K562 (cell line): Measurements from ENCODE around the gene FAM171A1. TPM values are rescaled to one million over a fixed set of nuclear protein-coding genes. Genes with fewer than 3 reads are reported as not detected.

Experiments used
- ATAC-seq: fragments of 200-7000 bp; cut with Tn5 transposase; 3 replicates; pipeline ENCODE4 v1.9.1; 2020; ENCODE audit warnings: moderate library complexity
- BruUV-seq: library from RNA; stranded (reverse); fragments of 400-500 nt; replicated peaks from 2 replicates; lab custom pipeline; 2021; lab: Mats Ljungman, UMichigan
- CTCF ChIA-PET: fragments of 300-600 bp; formaldehyde crosslinking; extraction: SDS; loops from one replicate; lab custom pipeline; 2021; ENCODE audit warnings: low intra/inter-chr PET ratio; lab: Yijun Ruan, JAX
- POLR2A ChIA-PET: fragments of 300-600, 350-650 bp; sonication (Branson Sonifier 250); formaldehyde crosslinking; extraction: SDS; loops from one replicate; lab custom pipeline; 2021; ENCODE audit warnings: antibody characterized with exemption, inconsistent platforms; lab: Yijun Ruan, JAX
- DNase-seq, 4 experiments: peaks; one replicate each; pipeline versions ENCODE4 v3.0.0 to v3.0.0-alpha.2; 2011 to 2018; ENCODE audit warnings: low spot score in 3 of 4, mixed read lengths in 3 of 4; ENCODE audit errors: extremely low read depth in 1 of 4
- FAIRE-seq: peaks from 2 replicates; lab custom pipeline; 2011; peaks lifted over from hg19 to GRCh38; lab: Jason Lieb, UNC
- H2AFZ ChIP-seq: 2 replicates; pipeline ENCODE4 v1.6.0; 2011; ENCODE audit warnings: low read depth, low read length, control low read depth, inconsistent platforms
- H3K27ac ChIP-seq: fragments of 200-600 bp; 3 replicates; pipeline ENCODE4 v1.8.0; 2011; ENCODE audit warnings: low read depth, mild to moderate bottlenecking, control low read depth, inconsistent platforms, low read length, moderate library complexity, mixed read lengths; ENCODE audit errors: extremely low read depth
- H3K27me3 ChIP-seq, 2 experiments: fragments of 300-600 bp in 1 of 2; 2 replicates in 1 of 2; 3 replicates in 1 of 2; pipeline versions ENCODE4 v1.6.0 to v1.8.0; 2011; ENCODE audit warnings: inconsistent platforms in 2 of 2, low read length in 2 of 2, mild to moderate bottlenecking in 1 of 2, mixed read lengths in 1 of 2, moderate library complexity in 1 of 2; ENCODE audit not compliant: control insufficient read depth in 2 of 2, insufficient read depth in 2 of 2
- H3K36me3 ChIP-seq: fragments of 300-600 bp; 3 replicates; pipeline ENCODE4 v1.8.0; 2011; ENCODE audit warnings: mild to moderate bottlenecking, low read length, inconsistent platforms; ENCODE audit not compliant: control insufficient read depth, insufficient read depth
- H3K4me1 ChIP-seq, 2 experiments: fragments of 200-600 bp in 1 of 2; replicated peaks in 1 of 2; 2 replicates in 1 of 2; 3 replicates in 1 of 2; pipeline versions ENCODE4 v1.5.1 to v1.8.0; 2011; ENCODE audit warnings: inconsistent platforms in 2 of 2, low read length in 2 of 2, mild to moderate bottlenecking in 1 of 2, mixed read lengths in 1 of 2, moderate library complexity in 1 of 2; ENCODE audit not compliant: control insufficient read depth in 2 of 2, insufficient read depth in 2 of 2
- H3K4me2 ChIP-seq: 2 replicates; pipeline ENCODE4 v1.6.1; 2011; ENCODE audit warnings: low read length, control low read depth, inconsistent platforms, mixed read lengths; ENCODE audit not compliant: insufficient read depth
- H3K4me3 ChIP-seq: fragments of 200-600 bp; sonication (generic), shearing (Covaris generic); 2 replicates; pipeline ENCODE4 v1.5.1; 2016; ENCODE audit warnings: control low read depth, inconsistent platforms
- H3K79me2 ChIP-seq: fragments of 200-600 bp; 3 replicates; pipeline ENCODE4 v1.8.0; 2011; ENCODE audit warnings: low read length, inconsistent platforms; ENCODE audit not compliant: control insufficient read depth, insufficient read depth
- H3K9ac ChIP-seq, 2 experiments: 2 replicates each; pipeline versions ENCODE4 v1.6.0 to v1.6.1; 2011; ENCODE audit warnings: low read depth in 2 of 2, low read length in 2 of 2, control low read depth in 1 of 2, inconsistent platforms in 1 of 2, mild to moderate bottlenecking in 1 of 2, mixed read lengths in 1 of 2; ENCODE audit not compliant: insufficient read depth in 1 of 2
- H3K9me1 ChIP-seq: one replicate; pipeline ENCODE4 v1.6.0; 2011; ENCODE audit warnings: inconsistent platforms, mild to moderate bottlenecking, low read length, moderate library complexity; ENCODE audit not compliant: control insufficient read depth, insufficient read depth
- H3K9me3 ChIP-seq: replicated peaks from 2 replicates; pipeline ENCODE4 v1.5.1; 2011; ENCODE audit warnings: low read depth, low read length, inconsistent platforms; ENCODE audit not compliant: control insufficient read depth, insufficient read depth
- H4K20me1 ChIP-seq: replicated peaks from 2 replicates; pipeline ENCODE4 v1.6.1; 2011; ENCODE audit warnings: low read length, inconsistent platforms, mixed read lengths; ENCODE audit not compliant: control insufficient read depth, insufficient read depth
- BACH1 ChIP-seq: fragments of 200-800 bp; sonication (Bioruptor generic); IDR thresholded peaks from 2 replicates; pipeline ENCODE4 v1.6.1; 2016; ENCODE audit warnings: missing genetic modification characterization, missing compliant biosample characterization
- CBFA2T2 ChIP-seq: fragments of 450-650 bp; conservative IDR thresholded peaks from 2 replicates; pipeline ENCODE4 v1.6.1; 2017; ENCODE audit warnings: mild to moderate bottlenecking
- DMBX1 ChIP-seq: fragments of 250-450 bp; sonication (Bioruptor Pico); IDR thresholded peaks from 2 replicates; pipeline ENCODE4 v1.8.0; 2022; ENCODE audit warnings: inconsistent platforms, mild to moderate bottlenecking, moderate library complexity, borderline replicate concordance
- MCM7 ChIP-seq, 2 experiments: fragments of 450-650 bp; IDR thresholded peaks; 2 replicates each; pipeline ENCODE4 v1.6.1; 2016 to 2018
- OTX1 ChIP-seq: fragments of 450-650 bp; formaldehyde crosslinking; IDR thresholded peaks from 2 replicates; pipeline ENCODE4 v1.4.0; 2022; ENCODE audit warnings: mild to moderate bottlenecking
- TRIM24 ChIP-seq, 2 experiments: fragments of 450-650 bp; IDR thresholded peaks; 2 replicates each; pipeline ENCODE4 v1.6.1; 2016
- ZSCAN32 ChIP-seq: fragments of 450-650 bp; formaldehyde crosslinking; IDR thresholded peaks from 2 replicates; pipeline ENCODE4 v1.4.0; 2020; ENCODE audit warnings: mild to moderate bottlenecking, moderate library complexity
- WGBS: fragments of 100-300 bp; shearing (Covaris generic); methylation state at CpG from one replicate; pipeline ENCODE4 v1.1.6; 2016; ENCODE audit warnings: low coverage, mixed read lengths; ENCODE audit not compliant: insufficient coverage; ENCODE audit errors: missing lambda C conversion rate; 5-methylcytosine and 5-hydroxymethylcytosine counted together
- in situ Hi-C: fragments of 300-500 bp; cut with MboI; formaldehyde crosslinking; loops from 4 replicates; pipeline ENCODE4 v1.15.0; 2018; ENCODE audit warnings: inconsistent platforms, mixed read lengths
- intact Hi-C: fragments of 100-400 bp; cut with micrococcal nuclease; formaldehyde crosslinking; loops from 2 replicates; pipeline ENCODE4 v1.14.2; 2022
- polyA plus RNA-seq, 8 experiments: library from polyadenylated mRNA; depleted of rRNA in 4 of 8; stranded (reverse) in 5 of 8; unstranded in 3 of 8; fragments of >200 nt; fragmentation: Nextera tagmentation in 2 of 8; fragmentation: Illumina TruSeq in 1 of 8; extraction: Ambion mirVana in 2 of 8; extraction: Trizol in 1 of 8; gene quantifications; 2 replicates each; pipeline versions ENCODE4 v1.2.1 to v1.2.3, GENCODE V29; 2011 to 2014; ENCODE audit warnings: inconsistent platforms in 1 of 8, missing spikeins in 1 of 8
- total RNA-seq, 7 experiments: library from RNA; depleted of rRNA in 6 of 7; stranded (reverse); fragments of >200 nt in 6 of 7; fragmentation: Illumina TruSeq in 2 of 7; extraction: Trizol in 2 of 7; gene quantifications; 2 replicates each; pipeline versions ENCODE4 v1.2.1 to v1.2.3, GENCODE V29; 2011 to 2021; ENCODE audit warnings: low replicate concordance in 1 of 7

Gene FAM171A1
- total and polyA plus RNA-seq, 9 of the 15 experiments (the other 6 are each of a cell fraction or from before 2014, with no cell fraction given): 0.51 to 8.2 (median 4.8) TPM

- Histone ChIP-seq H2AFZ (no peak overlapping the region), H3K4me2 (no peak overlapping the region), H3K9me3 (no peaks in the 10 kb centered on the region), H3K27me3 (no peaks in the 10 kb centered on the region), H3K4me1 (peaks cover 0 to 15% of the 10 kb centered on the region in 2 experiments; a peak in 3 of 5 replicates), H3K27ac (no peak overlapping the region), H3K4me3 (no peak overlapping the region), H3K36me3 (no peaks in the 10 kb centered on the region), H4K20me1 (no peaks in the 10 kb centered on the region), H3K79me2 (no peaks in the 10 kb centered on the region), H3K9ac (no peak overlapping the region)
- ATAC-seq: no peak
- in situ Hi-C loops (no loop called here), intact Hi-C loops (no loop called here)
- ChIA-PET CTCF (no interaction called here), POLR2A (interaction anchor here (0.8 to 1.0 kb wide), 2 partner anchors 17 to 1998 kb away, joined by 3 read pairs; no protein-coding TSS in a partner anchor)
- no peak for DNase-seq
- WGBS: 19% methylated on average over 6 of the region's 6 CpGs
- no peak for FAIRE-seq
- no TSS peak for BruUV-seq
- TF ChIP-seq OTX1 (no peak), MCM7 (IDR thresholded peaks at IDR 0.05) (no peak), TRIM24 (IDR thresholded peaks at IDR 0.05) (no peak), ZSCAN32 (CRISPR knock-in tag) (no peak), BACH1 (tag) (no peak), DMBX1 (no peak), CBFA2T2 (no peak)
- TF ChIP-seq, all 486 proteins: peak for 0
- no peaks in the 10 kb centered on the region for H3K9me1 ChIP-seq
Measured at GRCh38 chr10:15321431-15322341, 49.4 kb downstream of the FAM171A1 start.
